HG03342 (cell line): Measurements from ENCODE around the gene VPS45.
"Not testable (repeated sequence)": the region's sequence is repeated elsewhere in the genome, so short reads cannot be mapped to it uniquely, and the experiment has no call there.

ENCODE experiments used
- ATAC-seq: cut with Tn5 transposase; IDR thresholded peaks from one replicate; pipeline ENCODE4 v1.9.1; 2021; ENCODE audit warnings: mild to moderate bottlenecking, moderate library complexity; ENCODE audit not compliant: unreplicated experiment

VPS45 gene

DNA sequence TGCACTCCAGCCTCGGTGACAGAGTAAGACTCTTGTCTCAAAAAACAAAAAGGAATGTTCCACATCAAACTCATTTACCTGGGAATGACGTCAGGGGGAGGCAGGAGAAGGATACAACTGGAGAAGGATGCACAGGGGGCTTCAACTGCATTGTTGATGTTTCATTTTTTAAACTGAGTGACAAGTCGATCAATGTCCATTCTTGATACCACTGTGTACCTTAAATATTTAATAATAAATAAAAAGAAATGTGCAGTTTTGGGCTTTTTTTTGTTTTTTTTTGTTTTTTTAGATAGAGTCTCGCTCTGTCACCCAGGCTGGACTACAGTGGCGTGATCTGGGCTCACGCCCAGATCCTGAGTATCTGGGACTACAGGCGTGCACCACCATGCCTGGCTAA lies 117.9 kb downstream of the VPS45 start:
- ATAC-seq, result no peak

DNA sequence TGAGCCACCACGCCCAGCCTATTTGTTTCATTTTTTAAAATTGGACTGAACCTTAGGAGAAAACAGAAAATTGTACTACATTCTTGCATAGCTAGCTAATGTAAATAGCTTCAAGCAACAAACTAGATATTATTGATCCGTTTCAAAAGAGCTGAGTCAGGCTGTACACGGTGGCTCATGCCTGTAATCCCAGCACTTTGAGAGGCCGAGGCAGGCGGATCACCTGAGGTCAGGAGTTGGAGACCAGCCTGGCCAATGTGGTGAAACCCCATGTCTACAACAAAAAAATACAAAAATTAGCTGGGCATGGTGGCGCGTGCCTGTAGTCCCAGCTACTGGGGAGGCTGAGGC lies 118.8 kb downstream of the VPS45 start:
- not testable (repeated sequence) for ATAC-seq

DNA sequence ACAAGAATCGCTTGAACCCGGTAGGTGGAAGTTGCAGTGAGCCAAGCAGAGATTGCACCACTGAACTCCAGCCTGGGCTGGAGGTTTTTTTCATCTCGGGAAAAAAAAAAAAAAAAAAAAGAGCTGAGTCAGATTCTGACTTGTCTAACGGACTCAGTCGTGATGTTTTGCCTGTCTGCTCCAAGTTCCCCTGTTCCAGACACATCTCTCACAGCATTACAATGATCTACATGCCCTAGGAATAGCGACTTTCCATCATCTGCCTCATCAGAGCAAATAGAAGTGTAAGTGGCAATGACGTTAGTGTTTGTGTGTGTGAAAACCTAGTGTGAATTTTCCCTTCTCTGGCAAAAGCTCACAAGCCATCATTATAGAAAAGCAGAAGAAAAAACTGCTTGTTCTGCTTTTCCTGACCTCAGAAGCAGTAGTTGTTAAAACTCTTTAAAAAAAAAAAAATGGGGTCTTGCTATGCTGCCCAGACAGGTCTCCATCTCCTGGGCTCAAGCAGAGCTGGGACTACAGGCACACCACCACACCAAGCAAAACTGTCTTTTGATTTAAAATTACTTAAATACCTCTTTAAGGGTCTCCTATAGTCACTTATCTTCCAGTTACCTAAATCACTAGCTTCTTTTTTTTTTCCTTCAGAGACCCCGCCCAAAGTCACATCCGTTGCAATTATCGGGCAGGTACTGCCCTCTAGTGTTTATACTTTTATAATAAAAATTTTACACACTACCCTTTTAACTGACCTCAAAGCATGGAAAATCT lies 119.4 kb downstream of the VPS45 start:
- ATAC-seq, result no peak

DNA sequence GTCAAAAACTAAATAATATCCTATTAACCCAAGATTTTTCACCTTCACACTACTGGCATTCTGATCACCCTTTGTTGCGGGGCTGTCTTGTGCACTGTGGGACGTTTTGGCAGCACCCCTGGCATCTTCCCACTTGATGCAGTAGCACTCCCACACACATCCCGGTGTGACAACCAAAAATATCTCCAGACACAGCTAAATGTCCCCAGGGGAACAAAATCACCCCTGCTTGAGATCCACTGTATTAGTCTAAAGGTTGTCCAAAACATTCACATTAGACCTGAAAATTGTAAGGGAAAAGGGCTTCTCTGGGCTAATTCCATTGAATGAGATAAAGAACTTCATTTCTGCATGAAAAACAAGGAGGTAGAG lies 120.0 kb downstream of the VPS45 start:
- ATAC-seq, result no peak

DNA sequence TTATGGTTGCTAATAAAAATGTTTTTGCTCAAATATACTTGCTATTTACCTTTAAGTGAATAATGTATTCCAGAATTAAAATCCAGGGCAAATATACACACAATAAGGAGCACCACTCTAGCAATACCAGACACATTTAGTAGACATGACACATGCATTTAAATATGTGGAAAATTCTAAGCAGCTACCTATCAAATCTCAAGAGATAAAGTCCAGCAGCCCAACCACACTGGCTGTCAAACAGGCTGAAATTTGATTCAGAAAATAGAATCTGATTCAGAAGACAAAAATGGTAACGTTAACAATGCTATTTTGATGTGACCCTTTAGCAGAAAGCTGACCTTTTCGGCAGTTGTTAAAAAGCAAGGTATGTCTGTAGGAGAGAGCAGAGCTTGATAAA lies 124.4 kb downstream of the VPS45 start:
- no peak for ATAC-seq

DNA sequence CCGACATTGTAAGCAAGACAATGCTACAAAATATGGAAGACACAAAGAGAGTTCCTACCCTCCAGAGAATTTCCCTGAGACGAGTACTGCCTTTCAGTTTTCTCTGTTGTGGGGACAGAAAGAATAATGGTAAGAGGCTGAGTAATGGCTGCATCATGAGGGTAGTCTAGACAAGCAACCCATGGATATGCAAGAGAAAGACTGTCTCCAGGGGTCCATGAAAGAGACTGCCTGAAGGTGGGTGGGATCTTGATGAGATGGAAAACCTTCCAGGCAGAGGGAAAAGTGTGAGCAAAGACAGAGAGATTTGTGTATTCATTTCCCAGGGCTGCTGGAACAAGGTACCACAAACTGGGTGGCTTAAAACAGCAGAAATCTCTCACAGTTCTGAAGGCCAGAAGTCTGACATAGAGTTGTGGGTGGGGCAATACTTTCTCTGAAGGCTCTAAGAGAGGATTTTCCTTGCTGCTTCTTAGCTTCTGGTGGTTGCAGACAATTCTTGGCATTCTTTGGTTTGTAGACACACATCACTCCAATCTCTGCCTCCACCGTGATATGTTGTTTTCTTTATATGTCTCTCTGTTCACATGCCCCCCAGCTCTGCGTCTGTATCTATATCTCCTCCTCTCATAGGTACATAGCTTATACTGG lies 126.9 kb downstream of the VPS45 start:
- ATAC-seq, result no peak
